GOT3 (cell line): ENCODE data around the gene STKLD1.
"Not testable (repeated sequence)": the region's sequence is repeated elsewhere in the genome, so short reads cannot be mapped to it uniquely, and the experiment has no call there.

Experiments
- DNase-seq: peaks from one replicate; lab custom pipeline; 2025; ENCODE audit warnings: mixed read lengths; lab: John Stamatoyannopoulos, UW

Gene STKLD1

GRCh38 chr9:133362359-133363044, 13.7 kb upstream of the STKLD1 start:
- DNase-seq, result no peak

GRCh38 chr9:133366435-133366834, 9.7 kb upstream of the STKLD1 start:
- no peak for DNase-seq

GRCh38 chr9:133367221-133367620, 8.9 kb upstream of the STKLD1 start:
- no peak for DNase-seq

- no peak for DNase-seq
These were observed 8.4 kb upstream of the STKLD1 start for GRCh38 chr9:133367778-133368177.

- DNase-seq, result no peak
These were observed 7.8 kb upstream of the STKLD1 start for GRCh38 chr9:133368249-133368881.

GRCh38 chr9:133369422-133369821, 6.7 kb upstream of the STKLD1 start:
- DNase-seq, result no peak

GRCh38 chr9:133369933-133370332, 6.2 kb upstream of the STKLD1 start:
- DNase-seq, result no peak

GRCh38 chr9:133370685-133371084, 5.5 kb upstream of the STKLD1 start:
- DNase-seq, result no peak

- no peak for DNase-seq
These were observed 4.9 kb upstream of the STKLD1 start for GRCh38 chr9:133371261-133371711.

GRCh38 chr9:133372144-133372543, 4.0 kb upstream of the STKLD1 start:
- no peak for DNase-seq

- DNase-seq, result no peak
These were observed 1.5 kb upstream of the STKLD1 start for GRCh38 chr9:133374612-133375115.

- no peak for DNase-seq
These were observed 946 bp upstream of the STKLD1 start for GRCh38 chr9:133375116-133375723.

GRCh38 chr9:133377280-133377679, 1.1 kb downstream of the STKLD1 start:
- DNase-seq, result not testable (repeated sequence)

GRCh38 chr9:133377721-133378216, 1.6 kb downstream of the STKLD1 start:
- DNase-seq, result peak; percentile 30

GRCh38 chr9:133378408-133378962, 2.3 kb downstream of the STKLD1 start:
- no peak for DNase-seq

- no peak for DNase-seq
These were observed 3.3 kb downstream of the STKLD1 start for GRCh38 chr9:133379153-133380086.

- DNase-seq, result no peak
These were observed 4.6 kb downstream of the STKLD1 start for GRCh38 chr9:133380734-133381133.

GRCh38 chr9:133382507-133383141, 6.5 kb downstream of the STKLD1 start:
- DNase-seq, result no peak

- DNase-seq, result no peak
These were observed 7.3 kb downstream of the STKLD1 start for GRCh38 chr9:133383438-133383837.

- DNase-seq, result no peak
These were observed 8.7 kb downstream of the STKLD1 start for GRCh38 chr9:133384736-133385321.

GRCh38 chr9:133385452-133385851, 9.3 kb downstream of the STKLD1 start:
- DNase-seq, result no peak
